Osteoblast (primary cell): ENCODE data around the gene ZNF8. TPM values are rescaled to one million over a fixed set of nuclear protein-coding genes. Genes with fewer than 3 reads are reported as not detected.
"Not testable (repeated sequence)": the region's sequence is repeated elsewhere in the genome, so short reads cannot be mapped to it uniquely, and the experiment has no call there.

ENCODE experiments used
- DNase-seq: peaks from one replicate; pipeline ENCODE4 v3.0.0; 2011; ENCODE audit warnings: low spot score, mixed read lengths; ENCODE audit not compliant: insufficient read length; ENCODE audit errors: missing footprints
- H2AFZ ChIP-seq: 2 replicates; pipeline ENCODE4 v1.6.0; 2011; ENCODE audit warnings: mild to moderate bottlenecking, low read length
- H3K27ac ChIP-seq: 2 replicates; pipeline ENCODE4 v1.5.1; 2011; ENCODE audit warnings: mild to moderate bottlenecking, low read depth, low read length, moderate library complexity
- H3K27me3 ChIP-seq: 2 replicates; pipeline ENCODE4 v1.6.0; 2012; ENCODE audit warnings: mild to moderate bottlenecking, control low read depth, inconsistent platforms, low read length, moderate library complexity; ENCODE audit not compliant: insufficient read depth
- H3K36me3 ChIP-seq: 2 replicates; pipeline ENCODE4 v1.5.1; 2011; ENCODE audit warnings: mild to moderate bottlenecking, low read length, control low read depth, moderate library complexity; ENCODE audit not compliant: insufficient read depth
- H3K4me1 ChIP-seq: 2 replicates; pipeline ENCODE4 v1.5.1; 2011; ENCODE audit warnings: mild to moderate bottlenecking, low read length, control low read depth, moderate library complexity; ENCODE audit not compliant: insufficient read depth
- H3K4me2 ChIP-seq: 2 replicates; pipeline ENCODE4 v1.6.0; 2011; ENCODE audit warnings: mild to moderate bottlenecking, low read length; ENCODE audit not compliant: insufficient read depth
- H3K4me3 ChIP-seq: fragments of 200-600 bp; sonication (generic); 3 replicates; pipeline ENCODE4 v1.5.1; 2012; ENCODE audit warnings: mild to moderate bottlenecking, low read length, inconsistent platforms; ENCODE audit not compliant: insufficient read depth
- H3K79me2 ChIP-seq: 2 replicates; pipeline ENCODE4 v1.6.0; 2012; ENCODE audit warnings: mild to moderate bottlenecking, low read length, control low read depth, inconsistent platforms; ENCODE audit not compliant: insufficient read depth
- H3K9me3 ChIP-seq: 2 replicates; pipeline ENCODE4 v1.5.1; 2011; ENCODE audit warnings: low read depth, low read length, control low read depth
- H4K20me1 ChIP-seq: 2 replicates; pipeline ENCODE4 v1.6.0; 2012; ENCODE audit warnings: mild to moderate bottlenecking, low read length, control low read depth; ENCODE audit not compliant: insufficient read depth
- total RNA-seq: library from RNA; depleted of rRNA; stranded (reverse); fragments of >200 nt; gene quantifications from 2 replicates; pipeline ENCODE4 v1.2.3, GENCODE V29; 2012
- TF ChIP-seq, protein P1 (sequence below): IDR thresholded peaks from 2 replicates; pipeline ENCODE4 v1.5.1; 2011; ENCODE audit warnings: mild to moderate bottlenecking, low read depth, low read length, moderate library complexity; ENCODE audit errors: extremely low read depth

ZNF8 gene
- total RNA-seq, 1 donor: 8.7 TPM

GRCh38 chr19:58248886-58249285, 29.9 kb upstream of the ZNF8 start:
- H3K27ac ChIP-seq: no peak overlapping the region
- H3K4me2 ChIP-seq: no peak overlapping the region
- no peaks in the 10 kb centered on the region for H4K20me1 ChIP-seq
- H3K4me1 ChIP-seq: no peaks in the 10 kb centered on the region
- H3K27me3 ChIP-seq: no peaks in the 10 kb centered on the region
- H3K79me2 ChIP-seq: no peaks in the 10 kb centered on the region
- peaks cover 23% of the 10 kb centered on the region for H3K9me3 ChIP-seq
- DNase-seq: no peak
- peaks cover 92% of the 10 kb centered on the region for H3K36me3 ChIP-seq
- H3K4me3 ChIP-seq: no peak overlapping the region
- H2AFZ ChIP-seq: no peak overlapping the region
- TF ChIP-seq, protein P1, sequence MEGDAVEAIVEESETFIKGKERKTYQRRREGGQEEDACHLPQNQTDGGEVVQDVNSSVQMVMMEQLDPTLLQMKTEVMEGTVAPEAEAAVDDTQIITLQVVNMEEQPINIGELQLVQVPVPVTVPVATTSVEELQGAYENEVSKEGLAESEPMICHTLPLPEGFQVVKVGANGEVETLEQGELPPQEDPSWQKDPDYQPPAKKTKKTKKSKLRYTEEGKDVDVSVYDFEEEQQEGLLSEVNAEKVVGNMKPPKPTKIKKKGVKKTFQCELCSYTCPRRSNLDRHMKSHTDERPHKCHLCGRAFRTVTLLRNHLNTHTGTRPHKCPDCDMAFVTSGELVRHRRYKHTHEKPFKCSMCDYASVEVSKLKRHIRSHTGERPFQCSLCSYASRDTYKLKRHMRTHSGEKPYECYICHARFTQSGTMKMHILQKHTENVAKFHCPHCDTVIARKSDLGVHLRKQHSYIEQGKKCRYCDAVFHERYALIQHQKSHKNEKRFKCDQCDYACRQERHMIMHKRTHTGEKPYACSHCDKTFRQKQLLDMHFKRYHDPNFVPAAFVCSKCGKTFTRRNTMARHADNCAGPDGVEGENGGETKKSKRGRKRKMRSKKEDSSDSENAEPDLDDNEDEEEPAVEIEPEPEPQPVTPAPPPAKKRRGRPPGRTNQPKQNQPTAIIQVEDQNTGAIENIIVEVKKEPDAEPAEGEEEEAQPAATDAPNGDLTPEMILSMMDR: no peak

DNA sequence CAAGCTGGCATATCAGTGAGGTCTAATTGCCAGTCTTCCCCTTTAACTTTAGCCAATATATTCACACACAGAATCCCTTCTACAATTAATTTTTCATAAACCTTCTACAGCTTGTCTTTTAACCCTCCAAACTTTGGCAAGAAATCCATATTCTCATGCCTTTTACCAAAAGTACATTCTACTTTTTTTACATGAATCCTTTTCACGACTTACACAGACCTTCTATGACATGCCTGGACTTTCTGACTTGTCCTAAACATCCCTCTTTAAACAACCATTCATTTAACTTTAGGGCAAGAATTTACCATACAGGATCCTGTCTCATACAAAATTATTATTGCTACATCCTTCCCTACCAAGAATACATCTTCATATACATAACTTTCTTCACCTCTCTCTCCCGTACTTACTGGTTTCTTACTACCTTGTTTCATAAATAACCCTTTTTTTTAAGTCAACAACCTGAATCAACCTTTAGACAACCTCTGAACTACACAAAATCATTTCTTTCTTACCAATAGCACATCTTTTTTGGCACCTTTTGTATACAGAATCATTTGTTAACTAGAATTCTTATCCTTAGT, 26.6 kb upstream of the ZNF8 start:
- H3K36me3 ChIP-seq: peaks cover 86% of the 10 kb centered on the region
- TF ChIP-seq, protein P1: no peak
- no peak overlapping the region for H3K4me3 ChIP-seq
- no peaks in the 10 kb centered on the region for H3K4me1 ChIP-seq
- DNase-seq: no peak
- H3K79me2 ChIP-seq: no peaks in the 10 kb centered on the region
- no peaks in the 10 kb centered on the region for H3K27me3 ChIP-seq
- H3K27ac ChIP-seq: no peak overlapping the region
- H3K4me2 ChIP-seq: no peak overlapping the region
- no peaks in the 10 kb centered on the region for H4K20me1 ChIP-seq
- no peak overlapping the region for H2AFZ ChIP-seq
- peaks cover 41% of the 10 kb centered on the region for H3K9me3 ChIP-seq

DNA sequence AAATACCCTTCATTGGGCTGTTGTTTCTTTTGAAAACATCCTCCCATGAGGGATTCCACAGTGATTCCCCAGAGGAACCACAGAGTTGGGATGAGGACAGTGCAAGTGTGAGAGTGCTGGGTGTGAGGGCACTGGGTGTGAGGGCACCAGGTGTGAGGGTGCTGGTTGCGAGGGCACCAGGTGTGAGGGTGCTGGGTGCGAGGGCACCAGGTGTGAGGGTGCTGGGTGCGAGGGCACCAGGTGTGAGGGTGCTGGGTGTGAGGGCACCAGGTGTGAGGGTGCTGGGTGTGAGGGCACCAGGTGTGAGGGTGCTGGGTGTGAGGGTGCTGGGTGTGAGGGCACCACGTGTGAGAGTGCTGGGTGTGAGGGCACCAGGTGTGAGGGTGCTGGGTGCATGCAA, 20.5 kb upstream of the ZNF8 start:
- not testable (repeated sequence) for DNase-seq

GRCh38 chr19:58261600-58261967, 17.2 kb upstream of the ZNF8 start:
- Histone ChIP-seq H3K79me2 (no peaks in the 10 kb centered on the region), H3K9me3 (peaks cover 80% of the 10 kb centered on the region), H3K36me3 (peaks cover 68% of the 10 kb centered on the region), H3K27me3 (no peaks in the 10 kb centered on the region), H3K4me3 (no peak overlapping the region), H3K27ac (no peak overlapping the region), H3K4me1 (no peaks in the 10 kb centered on the region), H4K20me1 (no peaks in the 10 kb centered on the region), H3K4me2 (no peak overlapping the region), H2AFZ (no peak overlapping the region)
- DNase-seq: no peak
- TF ChIP-seq, protein P1: no peak

More for the DNA sequence above, 20.5 kb upstream of the ZNF8 start:
- not testable (repeated sequence) for H3K4me1 ChIP-seq, H3K79me2 ChIP-seq, H3K4me3 ChIP-seq, H3K27me3 ChIP-seq, H3K27ac ChIP-seq, H2AFZ ChIP-seq, H4K20me1 ChIP-seq, H3K4me2 ChIP-seq
- Histone ChIP-seq H3K9me3 (peaks cover 76% of the 10 kb centered on the region), H3K36me3 (peaks cover 86% of the 10 kb centered on the region)
